NCI-H1417 treated with DMSO at 0.1 percent for 48 hours (cell line): ENCODE results near the gene RALB.

Experiments
- DNase-seq: peaks from one replicate; lab custom pipeline; 2025; lab: John Stamatoyannopoulos, UW

The RALB gene

DNA sequence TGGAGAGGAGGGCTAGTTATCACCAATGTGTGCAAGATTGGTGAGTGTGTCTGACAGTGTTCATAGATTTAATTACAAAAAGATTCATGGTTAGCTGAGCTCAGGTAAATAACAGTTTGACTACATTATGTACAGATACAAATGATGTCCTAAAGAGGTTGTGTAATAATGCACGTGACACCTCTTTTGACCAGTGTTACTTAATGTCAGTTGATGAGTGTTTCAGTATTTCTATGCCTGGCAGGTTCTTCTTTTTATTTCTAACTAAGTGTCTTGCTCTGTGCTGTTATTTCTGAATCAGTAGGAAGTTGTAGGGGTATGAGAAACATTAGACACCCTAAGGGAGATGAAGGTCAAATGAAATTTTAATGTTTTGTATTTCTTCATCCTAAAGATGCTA lies 85.4 kb downstream of the RALB start:
- DNase-seq, result no peak

- no peak for DNase-seq
These were observed 89.3 kb downstream of the RALB start for GRCh38 chr2:120341977-120342376.

DNA sequence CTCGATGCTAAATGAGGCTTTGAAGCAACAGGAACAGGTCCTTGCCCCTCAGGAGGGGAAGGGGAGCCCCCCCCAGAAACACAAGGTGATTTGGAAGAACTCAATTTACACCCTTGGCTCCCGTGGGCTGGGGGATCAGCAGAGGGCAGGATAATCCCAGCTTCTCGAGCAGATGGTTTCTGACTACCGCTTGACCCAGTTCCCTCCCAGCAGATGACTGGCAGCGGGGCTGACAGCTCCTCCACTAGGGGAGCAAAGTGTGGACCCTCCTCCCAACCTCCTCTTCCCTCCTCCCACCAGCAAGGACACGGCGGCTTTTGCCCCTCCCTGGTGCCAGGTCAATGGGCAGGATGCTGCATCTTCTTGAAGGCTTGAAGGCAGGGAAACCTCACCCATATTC lies 89.8 kb downstream of the RALB start:
- DNase-seq, result no peak

DNA sequence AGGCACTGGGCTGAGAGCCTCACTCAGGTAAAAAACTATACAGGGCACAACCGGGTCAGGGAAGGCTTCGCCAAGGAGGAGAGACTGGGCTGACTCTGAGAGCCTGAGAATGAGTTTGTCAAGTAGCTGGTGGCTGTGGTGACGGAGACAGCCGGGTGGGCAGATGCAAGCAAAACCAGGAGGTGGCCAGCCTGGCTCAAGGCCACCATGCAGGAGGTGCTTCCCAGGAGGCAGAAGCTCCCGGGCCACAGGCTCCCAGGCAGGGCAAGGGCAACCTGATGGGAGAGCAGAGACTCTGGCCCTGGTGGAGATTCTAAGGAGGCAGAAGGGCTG lies 90.4 kb downstream of the RALB start:
- DNase-seq, result no peak

- DNase-seq, result no peak
These were observed 90.9 kb downstream of the RALB start for GRCh38 chr2:120343433-120344105.
